Bronchial epithelial cell (primary cell): Measurements from ENCODE around the gene TENT4A. TPM values are rescaled to one million over a fixed set of nuclear protein-coding genes. Genes with fewer than 3 reads are reported as not detected.

Experiments used
- DNase-seq: peaks from one replicate; pipeline ENCODE4 v3.0.0-alpha.2; 2010; ENCODE audit warnings: low read depth
- FAIRE-seq: peaks from 2 replicates; lab custom pipeline; 2011; peaks lifted over from hg19 to GRCh38; lab: Jason Lieb, UNC
- H3K27me3 ChIP-seq: 2 replicates; pipeline ENCODE4 v1.5.1; 2011; ENCODE audit warnings: low read length; ENCODE audit not compliant: control insufficient read depth, insufficient read depth
- H3K36me3 ChIP-seq: 2 replicates; pipeline ENCODE4 v1.5.1; 2011; ENCODE audit warnings: low read length; ENCODE audit not compliant: control insufficient read depth, insufficient read depth
- H3K4me3 ChIP-seq: 2 replicates; pipeline ENCODE4 v1.5.1; 2011; ENCODE audit warnings: mild to moderate bottlenecking, low read depth, low read length, control low read depth
- total RNA-seq: library from RNA; depleted of rRNA; stranded (reverse); fragments of >200 nt; gene quantifications from 2 replicates; pipeline ENCODE4 v1.2.1, GENCODE V29; 2014
- TF ChIP-seq, protein P1 (sequence below): IDR thresholded peaks from 2 replicates; pipeline ENCODE4 v1.5.1; 2011; ENCODE audit warnings: mild to moderate bottlenecking, moderate library complexity, low read length, control low read depth, inconsistent platforms; ENCODE audit not compliant: insufficient read depth, severe bottlenecking

Gene TENT4A
- total RNA-seq, 1 donor from 2014 or later, result 6.8 TPM

DNA sequence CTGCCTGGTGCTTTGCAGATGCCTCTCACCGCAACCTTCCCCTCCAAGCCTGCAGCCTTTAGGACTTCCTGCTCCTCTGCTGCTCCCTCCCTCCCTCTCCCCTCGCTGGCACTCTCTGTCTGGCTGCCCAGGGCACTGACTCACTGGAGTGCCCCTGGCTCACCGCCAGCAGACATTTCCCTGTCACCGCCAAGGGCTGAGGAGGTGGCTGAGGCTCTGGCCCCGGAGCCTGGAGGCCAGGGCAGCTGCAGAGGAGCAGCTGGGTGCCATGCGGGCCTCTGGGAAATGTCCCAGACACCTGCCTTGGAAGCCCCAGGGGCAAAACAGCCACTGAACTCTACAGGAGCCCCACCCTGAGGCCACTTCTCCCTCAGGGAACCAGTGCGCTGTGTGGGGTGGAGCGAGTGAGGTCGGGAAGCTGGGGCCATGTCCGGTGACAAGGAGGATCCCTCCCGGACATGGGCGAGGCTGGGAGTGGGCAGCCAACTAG lies 53.4 kb downstream of the TENT4A start:
- FAIRE-seq (no peak), DNase-seq (peak; percentile 89)
- Histone ChIP-seq H3K27me3 (no peaks in the 10 kb centered on the region), H3K36me3 (no peaks in the 10 kb centered on the region), H3K4me3 (no peak overlapping the region)
- TF ChIP-seq, protein P1, sequence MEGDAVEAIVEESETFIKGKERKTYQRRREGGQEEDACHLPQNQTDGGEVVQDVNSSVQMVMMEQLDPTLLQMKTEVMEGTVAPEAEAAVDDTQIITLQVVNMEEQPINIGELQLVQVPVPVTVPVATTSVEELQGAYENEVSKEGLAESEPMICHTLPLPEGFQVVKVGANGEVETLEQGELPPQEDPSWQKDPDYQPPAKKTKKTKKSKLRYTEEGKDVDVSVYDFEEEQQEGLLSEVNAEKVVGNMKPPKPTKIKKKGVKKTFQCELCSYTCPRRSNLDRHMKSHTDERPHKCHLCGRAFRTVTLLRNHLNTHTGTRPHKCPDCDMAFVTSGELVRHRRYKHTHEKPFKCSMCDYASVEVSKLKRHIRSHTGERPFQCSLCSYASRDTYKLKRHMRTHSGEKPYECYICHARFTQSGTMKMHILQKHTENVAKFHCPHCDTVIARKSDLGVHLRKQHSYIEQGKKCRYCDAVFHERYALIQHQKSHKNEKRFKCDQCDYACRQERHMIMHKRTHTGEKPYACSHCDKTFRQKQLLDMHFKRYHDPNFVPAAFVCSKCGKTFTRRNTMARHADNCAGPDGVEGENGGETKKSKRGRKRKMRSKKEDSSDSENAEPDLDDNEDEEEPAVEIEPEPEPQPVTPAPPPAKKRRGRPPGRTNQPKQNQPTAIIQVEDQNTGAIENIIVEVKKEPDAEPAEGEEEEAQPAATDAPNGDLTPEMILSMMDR, result no peak

DNA sequence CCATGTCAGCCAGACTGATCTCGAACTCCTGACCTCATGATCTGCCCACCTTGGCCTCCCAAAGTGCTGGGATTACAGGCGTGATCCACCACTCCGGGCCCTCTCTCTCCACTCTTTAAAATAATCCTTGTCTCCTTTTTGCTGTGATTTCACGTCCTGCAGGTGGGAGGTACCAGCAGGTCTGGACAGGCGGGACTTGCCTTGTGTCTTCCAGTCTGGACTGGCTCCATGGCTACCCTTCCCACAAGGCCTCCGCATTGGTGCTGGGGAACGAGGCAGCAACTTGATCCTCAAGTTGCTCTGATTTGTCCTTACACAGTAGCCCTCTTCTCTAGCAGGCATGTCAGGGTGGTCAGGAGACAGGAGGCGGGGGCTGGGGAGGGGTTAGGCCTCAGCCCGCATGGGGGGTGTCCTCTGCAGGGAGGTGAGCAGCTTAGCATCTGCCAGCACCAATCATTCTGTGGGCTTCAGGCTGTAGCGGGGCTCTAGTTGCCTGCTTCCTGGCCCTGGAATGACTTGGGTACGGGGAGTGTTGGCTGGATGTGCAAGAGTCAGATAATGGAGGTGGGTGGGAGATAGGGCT lies 54.3 kb downstream of the TENT4A start:
- peak; percentile 83 for DNase-seq
- Histone ChIP-seq H3K36me3 (no peaks in the 10 kb centered on the region), H3K27me3 (no peaks in the 10 kb centered on the region), H3K4me3 (no peak overlapping the region)
- peak; percentile 68 for FAIRE-seq
- TF ChIP-seq, protein P1, result no peak

DNA sequence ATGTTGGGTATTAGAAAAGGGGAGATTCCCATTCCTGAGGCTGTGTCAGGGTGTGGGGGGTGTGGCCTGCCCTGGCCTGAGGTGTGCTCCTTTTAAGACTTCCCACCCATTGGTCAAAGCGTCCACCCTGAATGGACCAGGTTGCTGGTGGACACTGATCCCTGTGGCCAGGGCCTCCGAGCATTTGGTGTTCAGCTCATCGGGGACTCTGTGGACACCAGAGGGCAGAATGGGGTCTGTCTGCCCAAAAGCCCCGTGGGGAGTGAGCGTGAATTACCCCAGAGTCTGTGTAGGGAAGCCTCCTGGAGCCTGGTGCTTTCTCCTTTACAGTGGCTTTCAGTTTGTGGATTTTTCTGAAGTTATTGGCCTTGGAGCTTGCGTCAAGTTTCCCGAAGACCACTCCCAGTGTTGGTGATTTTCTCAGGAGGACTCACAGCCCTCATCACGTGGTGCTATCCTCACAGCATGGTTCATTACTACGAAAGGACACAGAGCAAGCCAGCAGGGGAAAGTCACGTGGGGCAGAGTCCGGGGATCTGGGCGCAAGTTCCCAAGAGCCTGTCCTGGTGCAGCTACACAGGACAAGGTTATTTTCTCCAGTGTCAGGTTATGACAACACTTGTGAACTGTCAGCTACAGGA lies 55.5 kb downstream of the TENT4A start:
- FAIRE-seq, result no peak
- H3K4me3 ChIP-seq, result no peak overlapping the region
- no peak for DNase-seq
- TF ChIP-seq, protein P1, result no peak
- no peaks in the 10 kb centered on the region for H3K36me3 ChIP-seq
- H3K27me3 ChIP-seq, result no peaks in the 10 kb centered on the region

DNA sequence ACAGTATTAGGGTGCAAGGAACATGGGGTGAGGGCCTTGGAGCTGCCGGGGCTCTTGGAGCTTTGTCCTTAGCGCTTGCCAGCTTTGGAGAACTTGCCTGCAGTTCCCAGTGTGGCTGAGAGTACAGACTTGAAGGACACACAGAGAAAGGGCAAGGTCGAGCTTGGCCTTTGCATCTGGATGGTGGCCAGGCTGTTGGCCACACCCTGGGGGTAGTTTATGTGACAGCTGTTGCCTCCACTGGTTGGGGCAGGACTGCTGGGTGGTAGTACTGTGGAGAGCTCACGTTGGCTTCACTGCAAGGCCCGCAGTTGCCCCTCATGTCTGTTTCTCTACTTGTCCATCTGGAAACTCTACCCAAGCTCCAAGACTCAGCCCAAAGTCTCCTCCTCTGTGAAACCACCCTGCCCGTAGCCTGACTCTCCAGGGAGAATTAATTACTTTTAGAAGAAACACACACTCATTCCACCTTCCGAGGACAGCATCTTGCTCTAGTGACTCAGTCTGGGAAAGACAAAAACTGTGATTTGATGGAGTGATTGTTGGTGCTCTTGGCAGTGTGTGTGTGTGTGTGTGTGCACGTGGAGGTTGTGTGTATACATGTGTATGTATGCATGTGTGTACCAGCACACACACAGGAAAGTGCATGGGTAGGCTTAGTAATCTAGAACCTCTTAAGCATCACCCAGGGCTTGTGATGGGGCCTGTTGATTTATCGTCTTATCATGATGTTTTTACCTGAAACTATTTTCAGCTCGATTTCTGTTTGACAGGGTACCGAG lies 57.8 kb downstream of the TENT4A start:
- TF ChIP-seq, protein P1, result no peak
- DNase-seq, result no peak
- Histone ChIP-seq H3K4me3 (no peak overlapping the region), H3K36me3 (no peaks in the 10 kb centered on the region), H3K27me3 (no peaks in the 10 kb centered on the region)
- FAIRE-seq, result no peak

DNA sequence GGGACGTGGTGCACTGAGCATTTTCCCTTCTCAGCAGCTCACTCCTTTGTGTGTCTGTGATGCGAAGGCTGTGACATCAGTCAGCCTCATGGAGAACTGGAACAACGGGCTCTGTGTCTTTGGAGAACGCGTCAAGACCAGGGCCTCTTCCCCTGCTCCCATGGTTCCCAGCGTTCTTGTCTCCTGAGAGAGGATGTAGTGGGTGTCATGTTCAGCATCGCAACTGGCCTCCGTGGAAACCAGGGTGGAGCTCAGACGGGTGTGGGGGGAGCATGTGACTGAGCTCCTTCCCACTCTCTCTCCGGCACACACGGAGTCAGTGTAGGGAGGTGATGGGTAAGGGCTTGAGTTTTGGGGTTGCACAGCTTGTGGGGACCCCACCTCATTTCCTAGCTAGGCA lies 59.7 kb downstream of the TENT4A start:
- FAIRE-seq (no peak), DNase-seq (no peak)
- Histone ChIP-seq H3K4me3 (no peak overlapping the region), H3K27me3 (no peaks in the 10 kb centered on the region), H3K36me3 (no peaks in the 10 kb centered on the region)
- TF ChIP-seq, protein P1, result no peak
